Measurements from ENCODE around the gene TMEM163. TPM values are rescaled to one million over a fixed set of nuclear protein-coding genes. Genes with fewer than 3 reads are reported as not detected.

Gene TMEM163
- total RNA-seq, 1 experiment from 2014 or later = 0.12 TPM

DNA sequence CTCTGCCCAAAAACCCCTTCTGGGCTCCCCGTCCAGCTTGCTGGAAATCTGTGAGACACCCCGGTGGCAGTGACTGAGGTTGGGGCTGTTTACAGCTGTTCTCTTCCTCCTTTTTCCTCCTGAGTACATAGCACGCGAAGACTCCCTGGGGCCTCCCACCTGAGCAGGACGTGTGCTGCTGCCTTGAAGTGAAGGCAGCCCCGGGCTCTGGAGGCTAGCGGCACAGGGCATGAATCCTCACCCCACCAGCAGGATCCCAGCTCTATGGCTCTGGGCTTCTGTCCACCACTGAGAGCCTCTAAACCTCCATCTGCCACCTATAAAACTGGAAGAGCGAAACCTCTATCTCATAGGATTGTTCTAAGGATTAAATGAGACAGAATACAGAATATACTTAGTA is 182.5 kb downstream of the TMEM163 start:
- Histone ChIP-seq H3K4me2 (ENCODE audit: low read length) (no peak overlapping the region), H3K27ac (ENCODE audit: low read depth, low read length) (no peak overlapping the region), H4K20me1 (ENCODE audit: insufficient read depth) (no peaks in the 10 kb centered on the region), H3K27me3 (ENCODE audit: insufficient read depth, low read length) (0 out of 2 replicates have a peak, but pooled peaks cover 3% of the 10 kb centered on the region), H3K9me3 (ENCODE audit: control insufficient read depth in 1 of 2, insufficient read depth in 1 of 2, low read depth in 1 of 2, low read length in 2 of 2) (no peaks in the 10 kb centered on the region), H3K36me3 (ENCODE audit: control insufficient read depth in 1 of 2, insufficient read depth in 2 of 2, low read length in 2 of 2) (no peaks in the 10 kb centered on the region), H3K79me2 (ENCODE audit: insufficient read depth, low read length) (no peaks in the 10 kb centered on the region), H3K9me2 (ENCODE audit: insufficient read depth) (no peaks in the 10 kb centered on the region), H3K4me1 (ENCODE audit: control insufficient read depth in 1 of 2, insufficient read depth in 2 of 2, low read length in 2 of 2) (no peaks in the 10 kb centered on the region), H3K9ac (ENCODE audit: low read length) (no peak overlapping the region), H3K4me3 (replicated peaks in 1 of 2; ENCODE audit: low read depth in 1 of 2, low read length in 2 of 2) (no peak overlapping the region), H2AFZ (ENCODE audit: low read depth, low read length, poor library complexity, severe bottlenecking) (no peak overlapping the region)
- ChIA-PET CTCF (no interaction called here), RAD21 (ENCODE audit: low non-redundant PET in 1 of 2, low total read pairs in 2 of 2, uncharacterized antibody in 2 of 2, unreplicated experiment in 2 of 2) (no interaction called here), POLR2A (no interaction called here)
- no peak for TF ChIP-seq SP1 (IDR thresholded peaks at IDR 0.05; ENCODE audit: low read depth)
- TF ChIP-seq, protein P1, sequence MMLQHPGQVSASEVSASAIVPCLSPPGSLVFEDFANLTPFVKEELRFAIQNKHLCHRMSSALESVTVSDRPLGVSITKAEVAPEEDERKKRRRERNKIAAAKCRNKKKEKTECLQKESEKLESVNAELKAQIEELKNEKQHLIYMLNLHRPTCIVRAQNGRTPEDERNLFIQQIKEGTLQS (IDR thresholded peaks at IDR 0.05) = no peak
- TF ChIP-seq ELF1 (IDR thresholded peaks at IDR 0.05; ENCODE audit: borderline replicate concordance, low read depth) = no peak
- no TSS peak for BruUV-seq (replicated peaks)
- intact Hi-C loops (cut with micrococcal nuclease) = no loop called here
- DNase-seq (ENCODE audit: low read depth, low spot score) (no peak), ATAC-seq (no peak)

GRCh38 chr2:134532537-134532936 is 186.3 kb downstream of the TMEM163 start:
- BruUV-seq (replicated peaks) = no TSS peak
- Histone ChIP-seq H2AFZ (ENCODE audit: low read depth, low read length, poor library complexity, severe bottlenecking) (no peak overlapping the region), H4K20me1 (ENCODE audit: insufficient read depth) (no peaks in the 10 kb centered on the region), H3K9ac (ENCODE audit: low read length) (no peak overlapping the region), H3K27me3 (ENCODE audit: insufficient read depth, low read length) (0 out of 2 replicates have a peak, but pooled peaks cover 8% of the 10 kb centered on the region), H3K9me2 (ENCODE audit: insufficient read depth) (no peaks in the 10 kb centered on the region), H3K4me2 (ENCODE audit: low read length) (no peak overlapping the region), H3K27ac (ENCODE audit: low read depth, low read length) (no peak overlapping the region), H3K36me3 (ENCODE audit: control insufficient read depth in 1 of 2, insufficient read depth in 2 of 2, low read length in 2 of 2) (no peaks in the 10 kb centered on the region), H3K79me2 (ENCODE audit: insufficient read depth, low read length) (no peaks in the 10 kb centered on the region), H3K4me3 (replicated peaks in 1 of 2; ENCODE audit: low read depth in 1 of 2, low read length in 2 of 2) (no peak overlapping the region), H3K4me1 (ENCODE audit: control insufficient read depth in 1 of 2, insufficient read depth in 2 of 2, low read length in 2 of 2) (no peaks in the 10 kb centered on the region), H3K9me3 (ENCODE audit: control insufficient read depth in 1 of 2, insufficient read depth in 1 of 2, low read depth in 1 of 2, low read length in 2 of 2) (no peaks in the 10 kb centered on the region)
- POLR2A ChIA-PET = no interaction called here
- intact Hi-C loops (cut with micrococcal nuclease) = no loop called here
- RAD21 ChIA-PET (ENCODE audit: low non-redundant PET in 1 of 2, low total read pairs in 2 of 2, uncharacterized antibody in 2 of 2, unreplicated experiment in 2 of 2) = no interaction called here
- DNase-seq (ENCODE audit: low read depth, low spot score) = no peak
- ATAC-seq = no peak
- CTCF ChIA-PET = no interaction called here
- TF ChIP-seq, protein P2, sequence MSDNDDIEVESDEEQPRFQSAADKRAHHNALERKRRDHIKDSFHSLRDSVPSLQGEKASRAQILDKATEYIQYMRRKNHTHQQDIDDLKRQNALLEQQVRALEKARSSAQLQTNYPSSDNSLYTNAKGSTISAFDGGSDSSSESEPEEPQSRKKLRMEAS (IDR thresholded peaks at IDR 0.05) = no peak
- TF ChIP-seq YY1 (IDR thresholded peaks at IDR 0.05; ENCODE audit: extremely low read depth, insufficient replicate concordance, low read depth, low read length) = no peak
- TF ChIP-seq ZNF274 (IDR thresholded peaks at IDR 0.05; ENCODE audit: low read depth, low read length) = no peak
- no peak for TF ChIP-seq CTCF (IDR thresholded peaks at IDR 0.05 in 2 of 3, conservative IDR thresholded peaks at IDR 0.05 in 1 of 3; ENCODE audit: borderline replicate concordance in 1 of 3, insufficient read depth in 1 of 3, low read depth in 2 of 3, low read length in 2 of 3)
- TF ChIP-seq CEBPB (IDR thresholded peaks at IDR 0.05; ENCODE audit: low read depth) = no peak
- TF ChIP-seq, protein P3, sequence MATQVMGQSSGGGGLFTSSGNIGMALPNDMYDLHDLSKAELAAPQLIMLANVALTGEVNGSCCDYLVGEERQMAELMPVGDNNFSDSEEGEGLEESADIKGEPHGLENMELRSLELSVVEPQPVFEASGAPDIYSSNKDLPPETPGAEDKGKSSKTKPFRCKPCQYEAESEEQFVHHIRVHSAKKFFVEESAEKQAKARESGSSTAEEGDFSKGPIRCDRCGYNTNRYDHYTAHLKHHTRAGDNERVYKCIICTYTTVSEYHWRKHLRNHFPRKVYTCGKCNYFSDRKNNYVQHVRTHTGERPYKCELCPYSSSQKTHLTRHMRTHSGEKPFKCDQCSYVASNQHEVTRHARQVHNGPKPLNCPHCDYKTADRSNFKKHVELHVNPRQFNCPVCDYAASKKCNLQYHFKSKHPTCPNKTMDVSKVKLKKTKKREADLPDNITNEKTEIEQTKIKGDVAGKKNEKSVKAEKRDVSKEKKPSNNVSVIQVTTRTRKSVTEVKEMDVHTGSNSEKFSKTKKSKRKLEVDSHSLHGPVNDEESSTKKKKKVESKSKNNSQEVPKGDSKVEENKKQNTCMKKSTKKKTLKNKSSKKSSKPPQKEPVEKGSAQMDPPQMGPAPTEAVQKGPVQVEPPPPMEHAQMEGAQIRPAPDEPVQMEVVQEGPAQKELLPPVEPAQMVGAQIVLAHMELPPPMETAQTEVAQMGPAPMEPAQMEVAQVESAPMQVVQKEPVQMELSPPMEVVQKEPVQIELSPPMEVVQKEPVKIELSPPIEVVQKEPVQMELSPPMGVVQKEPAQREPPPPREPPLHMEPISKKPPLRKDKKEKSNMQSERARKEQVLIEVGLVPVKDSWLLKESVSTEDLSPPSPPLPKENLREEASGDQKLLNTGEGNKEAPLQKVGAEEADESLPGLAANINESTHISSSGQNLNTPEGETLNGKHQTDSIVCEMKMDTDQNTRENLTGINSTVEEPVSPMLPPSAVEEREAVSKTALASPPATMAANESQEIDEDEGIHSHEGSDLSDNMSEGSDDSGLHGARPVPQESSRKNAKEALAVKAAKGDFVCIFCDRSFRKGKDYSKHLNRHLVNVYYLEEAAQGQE (IDR thresholded peaks at IDR 0.05; ENCODE audit: low read depth) = no peak
- TF ChIP-seq EGR1 (IDR thresholded peaks at IDR 0.05; ENCODE audit: low read depth) = no peak
- no peak for TF ChIP-seq SRF (IDR thresholded peaks at IDR 0.05; ENCODE audit: low read depth)
- TF ChIP-seq ZFX (IDR thresholded peaks at IDR 0.05) = no peak
- no peak for TF ChIP-seq SP1 (IDR thresholded peaks at IDR 0.05; ENCODE audit: low read depth)
- TF ChIP-seq POLR2AphosphoS5 (IDR thresholded peaks at IDR 0.05; ENCODE audit: low read depth, low read length) = no peak
- no peak for TF ChIP-seq ELF1 (IDR thresholded peaks at IDR 0.05; ENCODE audit: borderline replicate concordance, low read depth)
- TF ChIP-seq TCF7L2 (IDR thresholded peaks at IDR 0.05; ENCODE audit: borderline replicate concordance, extremely low read depth, insufficient read depth, insufficient read length) = no peak
- no peak for TF ChIP-seq SIN3A (IDR thresholded peaks at IDR 0.05; ENCODE audit: low read depth)
- no peak for TF ChIP-seq RAD21 (IDR thresholded peaks at IDR 0.05; ENCODE audit: low read depth)

All from HCT116 (cell line).